LNCAP (cell line): Measurements from ENCODE around the gene MEG3.

ENCODE experiments used
- TF ChIP-seq, protein P1 (sequence below): fragments of 450-650 bp; IDR thresholded peaks from 2 replicates; pipeline ENCODE4 v1.5.1; 2017; ENCODE audit warnings: mild to moderate bottlenecking

MEG3 gene

DNA sequence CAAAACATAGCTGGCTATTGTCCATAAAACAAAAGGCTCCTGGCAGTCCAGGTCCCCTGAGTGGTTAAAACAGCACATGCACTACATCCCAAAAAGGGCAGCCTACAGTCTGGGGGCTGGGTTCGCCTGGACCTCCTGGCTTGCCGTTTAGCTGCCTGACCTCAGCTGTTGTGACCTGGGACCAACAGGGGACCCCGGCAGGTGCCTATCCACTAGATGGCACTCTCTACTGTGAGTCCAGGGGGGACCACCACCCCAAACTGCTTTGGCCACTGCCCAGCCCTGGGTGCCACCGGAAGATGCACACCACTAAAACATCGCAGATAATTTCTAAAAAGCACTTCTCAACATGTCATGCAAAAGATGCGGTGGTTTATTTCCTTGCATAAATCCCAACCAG lies 80.5 kb downstream of the MEG3 start:
- TF ChIP-seq, protein P1, sequence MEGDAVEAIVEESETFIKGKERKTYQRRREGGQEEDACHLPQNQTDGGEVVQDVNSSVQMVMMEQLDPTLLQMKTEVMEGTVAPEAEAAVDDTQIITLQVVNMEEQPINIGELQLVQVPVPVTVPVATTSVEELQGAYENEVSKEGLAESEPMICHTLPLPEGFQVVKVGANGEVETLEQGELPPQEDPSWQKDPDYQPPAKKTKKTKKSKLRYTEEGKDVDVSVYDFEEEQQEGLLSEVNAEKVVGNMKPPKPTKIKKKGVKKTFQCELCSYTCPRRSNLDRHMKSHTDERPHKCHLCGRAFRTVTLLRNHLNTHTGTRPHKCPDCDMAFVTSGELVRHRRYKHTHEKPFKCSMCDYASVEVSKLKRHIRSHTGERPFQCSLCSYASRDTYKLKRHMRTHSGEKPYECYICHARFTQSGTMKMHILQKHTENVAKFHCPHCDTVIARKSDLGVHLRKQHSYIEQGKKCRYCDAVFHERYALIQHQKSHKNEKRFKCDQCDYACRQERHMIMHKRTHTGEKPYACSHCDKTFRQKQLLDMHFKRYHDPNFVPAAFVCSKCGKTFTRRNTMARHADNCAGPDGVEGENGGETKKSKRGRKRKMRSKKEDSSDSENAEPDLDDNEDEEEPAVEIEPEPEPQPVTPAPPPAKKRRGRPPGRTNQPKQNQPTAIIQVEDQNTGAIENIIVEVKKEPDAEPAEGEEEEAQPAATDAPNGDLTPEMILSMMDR: peak; percentile 32

DNA sequence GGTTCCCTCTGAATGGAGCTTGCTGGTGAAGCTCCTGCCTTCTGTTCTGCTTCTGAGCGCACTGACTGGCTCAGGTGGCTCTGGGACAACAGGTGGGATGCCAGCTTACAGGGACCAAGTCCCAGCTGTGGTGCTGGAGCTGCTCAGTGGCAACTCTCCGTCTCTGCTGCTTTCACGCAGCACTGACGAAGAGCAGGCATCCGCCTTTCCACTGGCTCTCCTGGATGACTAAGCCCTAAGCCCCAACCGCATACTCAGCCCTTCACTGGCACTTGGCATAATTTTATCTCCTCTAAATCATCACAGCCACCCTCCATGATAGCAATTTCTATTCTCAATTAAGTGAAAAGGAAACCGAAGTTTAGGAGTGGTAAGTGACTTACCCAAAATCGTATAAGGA lies 81.3 kb downstream of the MEG3 start:
- TF ChIP-seq, protein P1: no peak

- TF ChIP-seq, protein P1: no peak
Observed at GRCh38 chr14:100909439-100909838, 83.5 kb downstream of the MEG3 start.
